Left renal cortex interstitium (tissue), 4 donors: ENCODE results near the gene CAST. TPM values are rescaled to one million over a fixed set of nuclear protein-coding genes. Genes with fewer than 3 reads are reported as not detected.
"Not testable (repeated sequence)": the region's sequence is repeated elsewhere in the genome, so short reads cannot be mapped to it uniquely, and the experiment has no call there.

Experiments
- DNase-seq, 4 donors: peaks; one replicate each; pipeline ENCODE4 v3.0.0-alpha.2; 2013; ENCODE audit warnings: low read depth in 4 of 4, low spot score in 2 of 4, missing footprints in 1 of 4
- polyA plus RNA-seq, 4 donors: library from polyadenylated mRNA; unstranded; fragments of 120-200 nt; gene quantifications; one replicate each; pipeline ENCODE4 v1.2.1, GENCODE V29; 2013; ENCODE audit not compliant: insufficient read length in 4 of 4

The CAST gene
- polyA plus RNA-seq, 4 donors, result 137 to 166 (median 145) TPM

DNA sequence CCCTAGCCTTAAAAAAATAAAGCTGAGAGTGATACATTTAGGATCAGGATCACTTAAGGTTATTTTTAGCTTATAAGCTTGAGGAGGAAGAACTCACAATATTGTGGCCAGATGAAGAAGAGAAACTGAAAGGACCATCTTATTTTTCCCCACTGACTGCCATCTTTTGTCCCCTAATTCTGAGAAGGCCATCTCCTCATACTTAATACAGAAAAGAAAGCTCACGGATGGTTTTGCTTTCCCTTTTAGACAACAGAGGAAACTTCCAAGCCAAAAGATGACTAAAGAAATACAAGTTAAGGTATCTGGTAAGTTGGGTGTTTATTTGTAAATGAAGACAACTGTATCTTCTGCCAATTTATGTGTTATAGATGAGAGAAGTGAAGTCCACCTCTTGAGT, 109.2 kb downstream of the CAST start:
- DNase-seq, result no peak

DNA sequence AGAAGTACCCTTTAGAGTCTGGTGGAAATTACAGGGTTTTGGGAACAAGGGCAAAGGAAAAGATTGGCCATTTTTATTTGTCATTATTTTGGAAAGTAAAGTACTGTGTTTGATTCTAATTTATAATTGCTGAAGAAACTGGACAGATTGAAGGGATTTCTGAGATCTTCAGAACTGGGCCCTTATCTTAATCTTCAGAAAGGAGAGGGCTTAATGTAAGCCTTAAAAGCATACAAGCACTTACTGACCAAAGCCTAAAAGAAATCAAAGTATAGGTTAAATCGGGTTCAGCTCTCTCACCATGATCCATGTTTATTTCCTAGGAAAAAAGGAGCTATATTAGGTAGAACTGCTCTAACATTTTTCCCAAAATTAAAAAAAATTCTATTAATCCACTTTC, 109.9 kb downstream of the CAST start:
- no peak for DNase-seq

DNA sequence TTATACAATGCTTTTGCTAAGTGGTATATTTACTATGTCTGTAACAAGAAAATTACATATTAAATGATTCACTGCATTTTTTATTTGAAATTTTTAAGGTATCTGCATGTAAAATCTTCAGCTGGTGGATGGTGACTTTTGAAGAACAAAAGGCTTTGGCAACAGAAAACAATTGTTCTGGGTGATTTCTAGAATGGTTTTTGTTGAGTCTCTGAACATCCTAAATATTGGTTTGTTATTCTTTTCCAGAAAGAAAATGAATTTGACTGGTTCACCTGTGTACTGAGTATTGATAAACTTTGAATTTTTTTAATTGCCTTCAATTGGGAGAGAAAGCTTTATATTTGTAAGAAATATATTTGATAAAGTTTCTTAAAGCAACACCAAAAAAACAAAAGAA, 110.4 kb downstream of the CAST start:
- no peak for DNase-seq

DNA sequence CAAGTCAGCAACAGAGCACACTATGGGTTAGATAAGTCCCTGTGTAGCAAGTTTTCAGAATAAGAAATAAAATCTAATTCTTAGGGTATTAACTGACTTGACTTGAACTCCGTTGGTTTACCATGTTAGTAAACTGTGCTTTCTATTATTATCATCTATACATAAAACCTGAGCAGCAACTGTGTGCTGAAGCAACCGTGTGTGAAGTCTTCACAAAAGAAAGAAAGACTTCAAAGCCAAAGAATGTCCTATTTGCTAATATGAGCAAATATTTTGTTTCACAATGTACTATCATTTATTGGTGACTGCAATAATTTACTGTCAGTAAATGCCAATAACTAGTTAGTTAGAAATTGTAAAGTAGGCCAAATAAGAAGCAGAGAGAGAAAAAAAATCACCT, 112.9 kb downstream of the CAST start:
- no peak for DNase-seq

DNA sequence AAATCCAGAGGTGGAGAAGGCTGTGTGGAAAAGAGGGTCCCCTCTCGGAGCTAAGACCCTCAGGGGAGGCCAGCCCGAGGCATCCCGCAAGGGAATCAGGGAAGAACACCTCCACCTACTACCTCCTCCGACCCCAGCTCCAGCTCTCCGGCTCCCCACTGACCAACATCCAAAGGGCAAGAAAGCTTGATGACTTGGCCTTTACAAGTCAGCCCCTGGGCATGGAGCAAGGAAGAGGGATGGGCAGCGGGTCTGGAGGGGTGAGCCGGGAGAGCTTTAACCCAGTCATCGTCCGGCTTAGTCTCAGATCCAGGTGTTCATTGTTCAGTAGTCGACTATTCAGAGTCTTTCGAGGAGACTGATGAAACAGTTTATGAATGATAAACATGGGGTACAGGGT, 113.5 kb downstream of the CAST start:
- DNase-seq, result no peak

DNA sequence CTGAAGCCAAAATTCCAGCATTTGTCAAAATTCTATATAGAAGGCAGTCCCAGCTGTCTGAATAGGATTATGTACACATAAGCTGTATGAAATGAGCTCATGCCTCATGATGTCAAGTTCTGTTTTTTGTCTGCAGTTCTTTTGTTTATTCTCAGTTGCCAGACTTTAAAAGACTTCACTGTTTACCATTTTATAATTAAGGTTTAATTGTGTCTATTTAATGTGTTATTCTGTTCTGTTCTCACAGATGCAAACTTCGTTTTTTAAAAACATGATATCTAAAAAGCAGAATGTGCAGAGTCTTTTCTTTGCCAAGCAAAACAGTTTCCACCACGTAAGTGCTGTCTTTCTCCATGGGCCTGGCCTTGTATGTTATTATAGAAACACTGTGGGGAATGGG, 114.4 kb downstream of the CAST start:
- no peak for DNase-seq

DNA sequence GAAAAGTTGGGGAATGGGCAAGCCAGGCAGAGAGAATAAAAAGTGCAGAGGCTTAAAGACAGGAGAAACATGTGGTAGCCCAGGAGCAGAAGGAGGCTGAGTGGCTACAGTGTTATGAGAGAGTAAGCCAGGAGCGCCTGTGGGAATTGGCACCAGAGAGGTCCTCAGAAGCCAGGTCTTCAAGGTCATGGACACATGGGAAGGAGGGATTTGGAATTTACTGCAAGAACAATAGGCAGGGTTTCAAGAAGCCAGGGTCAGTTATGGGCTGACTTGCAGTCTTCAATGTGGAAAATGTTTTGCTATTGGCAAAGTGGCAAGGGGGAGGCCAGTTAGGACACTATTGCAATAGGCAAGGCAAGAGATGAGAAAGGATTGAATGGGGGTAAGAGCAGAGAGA, 116.2 kb downstream of the CAST start:
- no peak for DNase-seq

DNA sequence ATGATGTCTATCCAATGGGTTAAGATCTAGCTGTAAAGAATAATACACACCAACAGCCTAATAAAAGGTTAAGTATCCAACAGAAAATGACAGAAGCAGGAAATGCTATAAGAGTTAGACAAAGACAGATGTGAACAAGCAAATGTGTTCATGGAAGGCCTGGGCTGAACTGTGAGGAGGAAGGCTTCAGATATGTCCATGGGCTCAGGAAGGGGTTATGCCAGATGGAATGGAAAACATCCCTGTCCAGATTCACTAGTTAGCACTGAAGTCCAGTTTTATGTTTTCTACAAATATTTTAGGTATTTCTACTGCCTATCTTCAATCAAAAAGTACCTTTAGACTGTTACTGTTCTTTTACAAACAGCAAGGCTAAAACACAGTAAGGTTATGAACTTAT, 118.5 kb downstream of the CAST start:
- DNase-seq, result no peak

DNA sequence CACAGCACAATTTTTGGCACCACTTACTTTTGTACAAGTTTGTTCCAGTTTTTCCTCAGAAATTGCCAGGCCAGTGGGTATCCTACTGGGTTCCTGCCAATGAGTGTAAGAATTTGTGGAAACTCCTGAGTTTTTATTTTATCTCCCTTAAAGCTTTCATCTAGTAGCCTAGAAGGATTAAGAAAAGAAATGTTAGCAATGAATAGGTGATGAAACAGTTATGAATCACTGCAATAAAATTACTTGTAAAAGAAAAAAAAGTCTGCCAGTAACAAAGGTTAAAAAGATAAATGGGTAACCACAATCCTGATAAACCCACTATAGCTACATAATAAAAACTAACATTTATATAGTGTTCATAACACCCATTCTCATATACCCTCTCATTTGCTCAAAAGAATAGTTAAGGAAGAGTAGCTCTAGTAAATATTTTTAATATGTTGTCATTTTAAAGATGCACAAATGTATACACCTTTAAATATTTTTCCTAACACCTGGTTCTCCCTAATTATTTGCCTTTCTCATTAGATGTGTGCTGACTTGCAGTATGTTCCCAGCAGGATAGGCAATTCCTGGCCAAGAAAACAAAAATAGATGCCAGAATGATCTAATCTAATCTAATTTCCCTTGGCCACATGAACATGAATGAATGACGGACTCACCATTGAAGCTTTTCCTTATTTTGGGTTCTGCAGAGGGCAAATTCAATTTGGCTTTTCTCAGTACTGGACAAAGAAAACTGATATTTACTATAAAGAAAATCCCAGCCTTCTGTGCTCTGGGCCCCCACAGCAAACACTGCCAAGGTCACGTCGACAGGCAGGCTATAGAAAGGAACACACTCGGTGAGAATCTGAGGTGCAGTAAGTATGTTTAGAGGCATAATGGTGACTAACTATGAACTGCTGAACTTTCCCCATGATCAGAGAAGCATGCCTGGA, 119.1 kb downstream of the CAST start:
- no peak for DNase-seq

DNA sequence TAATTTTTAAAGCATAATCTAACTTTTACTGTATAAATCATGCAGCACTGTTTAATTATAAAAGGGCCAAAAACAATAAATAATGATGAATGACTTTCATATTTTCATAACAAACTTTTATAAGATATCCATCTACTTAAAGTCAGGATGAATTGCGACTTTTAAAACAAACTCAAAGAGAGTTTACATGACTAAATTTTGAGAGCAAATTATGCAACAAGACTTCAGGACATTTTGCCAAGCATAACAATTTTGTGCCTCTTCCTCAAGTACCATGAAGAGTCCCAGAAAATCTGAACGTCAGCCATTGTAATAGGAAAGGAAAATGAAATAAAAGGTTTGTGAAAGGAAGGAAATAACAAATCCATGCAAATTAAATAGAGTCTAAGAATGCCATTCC, 121.2 kb downstream of the CAST start:
- DNase-seq, result no peak

DNA sequence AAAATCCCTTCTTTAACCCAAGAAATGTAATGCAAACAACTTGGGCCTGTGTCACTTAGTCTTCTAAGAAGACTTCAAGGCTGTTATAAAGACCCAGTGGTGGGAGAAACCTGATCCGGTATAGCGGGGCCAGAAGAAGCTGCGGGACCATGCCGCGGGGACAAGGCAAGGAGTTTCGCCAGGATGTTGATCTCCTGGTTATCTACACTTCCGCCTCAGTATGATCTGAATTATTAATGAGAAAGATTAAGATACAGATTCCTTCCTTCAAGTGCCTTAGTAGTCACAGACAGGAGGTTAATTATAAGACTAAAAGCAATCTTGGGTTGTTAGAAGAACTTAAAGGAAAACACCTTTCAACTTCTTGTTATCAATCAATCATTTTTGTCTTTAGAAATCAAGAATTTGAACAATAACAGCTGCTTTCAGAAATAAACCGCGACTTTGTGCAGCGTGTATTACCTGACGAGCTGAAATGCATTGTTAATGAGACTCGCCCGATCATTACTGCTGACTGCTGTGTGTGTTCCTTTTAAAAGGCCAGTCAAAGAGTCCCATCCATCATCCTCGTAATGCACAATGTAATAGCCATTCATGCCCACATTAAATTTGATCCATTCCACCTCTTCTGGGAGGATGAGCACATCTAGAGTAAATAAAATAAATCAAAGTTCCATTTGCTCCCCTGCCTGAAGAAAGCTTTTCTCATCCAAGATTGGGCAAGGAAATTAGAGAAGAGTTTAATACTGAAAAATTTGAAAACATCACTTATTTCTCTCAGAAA, 123.3 kb downstream of the CAST start:
- no peak for DNase-seq

DNA sequence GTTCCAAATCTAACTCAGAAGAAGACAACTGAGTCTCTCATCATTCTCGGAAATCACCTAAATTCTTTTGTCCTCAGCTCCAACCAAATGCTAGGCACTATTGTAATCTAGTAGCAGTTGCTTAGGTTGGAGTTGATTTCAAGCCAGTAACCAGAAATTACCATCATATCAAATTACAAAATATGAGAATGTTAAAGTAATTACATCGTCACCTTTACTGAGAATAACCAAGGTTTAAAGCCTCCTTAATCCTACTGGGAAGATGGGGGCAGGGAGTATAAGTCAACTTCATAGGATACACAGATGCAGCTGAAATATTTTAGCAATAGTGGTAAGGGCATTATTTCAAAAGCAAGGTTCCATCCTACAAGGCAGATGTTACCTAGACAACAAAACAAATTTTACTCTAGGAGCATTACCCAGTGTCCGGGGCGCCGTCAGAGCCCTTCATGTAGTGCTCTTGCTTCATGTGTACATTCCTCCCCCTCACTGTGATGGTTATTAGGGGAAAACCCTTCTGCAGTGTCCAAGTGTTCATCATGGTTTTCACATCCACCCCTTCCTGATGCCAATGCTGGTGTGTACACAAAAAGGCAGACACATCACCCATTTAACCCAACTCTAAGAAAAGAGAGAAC, 126.1 kb downstream of the CAST start:
- DNase-seq, result no peak

DNA sequence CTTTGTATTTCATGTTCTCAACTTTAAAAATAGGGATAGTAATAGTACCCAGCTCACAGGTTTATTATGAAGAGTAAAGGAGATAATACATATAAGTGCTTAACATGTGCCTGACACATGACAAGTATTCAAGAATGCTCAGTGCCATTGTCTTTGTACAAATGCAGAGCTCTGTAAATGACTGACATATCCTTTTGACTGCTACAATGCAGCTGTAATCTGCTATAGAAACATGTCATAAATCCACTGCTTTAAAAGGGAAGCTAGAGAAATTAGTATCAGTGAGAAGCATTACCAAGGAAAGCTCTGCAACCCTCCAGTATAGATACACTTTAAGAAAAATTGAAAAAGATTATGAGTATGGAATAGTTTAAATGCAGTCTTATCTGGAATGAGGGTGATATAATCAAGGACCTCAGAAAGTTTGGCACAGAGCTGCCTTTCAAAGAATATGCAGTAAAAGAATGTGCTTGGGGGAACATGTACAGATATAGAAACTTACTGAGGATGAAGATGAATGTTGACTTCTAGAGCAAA, 127.7 kb downstream of the CAST start:
- no peak for DNase-seq

DNA sequence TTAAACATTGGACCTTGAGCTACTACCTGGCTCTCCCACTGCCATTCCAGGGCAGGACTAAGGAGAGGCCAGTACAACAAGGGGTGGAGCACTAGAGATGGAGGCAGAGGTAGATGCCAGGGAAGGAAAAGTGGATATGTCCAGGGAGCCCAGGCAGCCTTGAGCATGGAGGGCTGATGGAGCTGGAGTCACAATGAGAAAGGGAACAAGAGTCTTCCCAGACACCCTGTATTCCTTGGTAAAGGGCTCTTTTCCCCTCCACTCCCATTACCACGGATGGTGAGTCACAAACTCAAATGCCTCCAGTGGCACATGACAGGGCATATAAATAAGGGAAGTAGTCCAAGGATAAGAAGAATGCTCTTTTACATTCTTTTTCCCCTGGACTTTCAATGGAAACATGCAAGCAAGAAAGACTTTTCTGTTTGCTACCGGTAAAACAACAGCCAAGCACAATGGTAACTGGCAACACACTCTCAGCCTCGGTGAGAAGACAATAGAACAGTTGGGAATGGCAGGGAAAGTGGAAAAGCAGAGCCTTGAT, 128.9 kb downstream of the CAST start:
- no peak for DNase-seq

DNA sequence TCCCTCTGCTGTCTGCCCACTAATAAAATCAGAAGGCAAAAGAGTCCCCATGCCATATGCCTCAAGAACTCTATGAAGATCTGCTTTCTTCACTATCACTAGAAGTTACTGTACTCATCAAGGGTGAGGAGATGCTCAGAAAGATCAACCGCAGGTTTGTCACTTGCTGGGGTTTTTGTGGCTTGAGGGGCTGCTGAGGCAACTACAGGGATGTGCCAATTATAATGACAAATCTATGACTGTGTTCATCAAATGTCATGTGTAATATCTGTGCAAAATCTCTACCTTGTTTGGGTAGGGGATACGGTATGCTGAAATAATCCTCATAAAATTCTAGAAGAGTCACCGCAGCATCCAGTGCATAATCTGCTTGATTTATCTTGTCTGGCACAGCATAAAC, 132.6 kb downstream of the CAST start:
- DNase-seq, result no peak

DNA sequence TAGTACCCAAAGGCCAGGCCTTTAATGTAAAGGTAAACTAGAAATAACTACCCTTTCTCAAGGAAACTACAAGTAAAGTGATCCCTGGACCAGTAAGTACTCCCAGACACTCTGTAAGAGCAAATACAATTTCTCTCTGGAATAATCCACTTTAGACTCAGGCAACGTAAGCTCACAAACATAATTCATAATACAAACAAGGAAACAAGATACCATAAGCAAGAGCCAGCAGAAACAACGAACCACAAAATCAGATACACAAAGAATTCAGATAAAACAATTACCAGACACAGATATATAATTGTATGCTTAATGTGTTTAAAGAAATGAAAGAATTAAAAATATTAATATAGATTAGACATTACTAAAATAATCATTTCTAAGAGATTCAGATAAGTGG, 133.4 kb downstream of the CAST start:
- no peak for DNase-seq

DNA sequence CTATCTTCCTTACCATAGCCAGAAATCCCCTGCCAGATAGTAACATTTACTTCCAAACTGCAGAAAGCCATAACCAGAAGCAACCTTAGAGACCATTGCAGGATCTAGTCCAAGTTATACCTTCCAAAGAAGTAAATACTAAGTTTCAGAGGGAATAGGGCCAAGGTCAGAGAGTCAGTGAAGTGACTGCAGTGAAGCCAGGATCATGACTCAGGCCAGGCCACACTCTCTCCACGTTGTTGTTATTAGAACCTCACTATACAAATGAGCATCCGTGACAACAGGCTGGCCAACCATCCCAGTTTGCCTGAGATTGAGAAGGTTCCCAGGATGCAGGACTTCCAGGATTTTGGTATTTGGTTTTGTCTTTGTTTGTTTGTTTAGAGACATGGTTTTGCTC, 134.3 kb downstream of the CAST start:
- no peak for DNase-seq

DNA sequence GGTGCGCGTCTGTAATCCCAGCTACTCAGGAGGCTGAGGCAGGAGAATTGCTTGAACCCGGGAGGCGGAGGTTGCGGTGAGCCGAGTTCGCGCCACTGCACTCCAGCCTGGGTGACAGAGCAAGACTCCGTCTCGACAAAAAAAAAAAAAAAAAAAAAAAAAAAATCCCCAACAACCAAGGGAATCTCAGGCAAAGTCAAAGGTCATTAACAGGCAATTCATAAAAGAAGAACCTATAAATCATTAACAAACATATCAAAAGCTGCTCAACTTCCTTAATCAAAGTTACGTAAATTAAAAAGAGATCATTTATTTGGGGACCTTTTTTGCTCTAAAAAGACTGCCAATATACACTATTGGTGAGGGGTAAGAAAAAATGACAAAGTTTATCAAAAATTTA, 139.5 kb downstream of the CAST start:
- DNase-seq, result not testable (repeated sequence)

DNA sequence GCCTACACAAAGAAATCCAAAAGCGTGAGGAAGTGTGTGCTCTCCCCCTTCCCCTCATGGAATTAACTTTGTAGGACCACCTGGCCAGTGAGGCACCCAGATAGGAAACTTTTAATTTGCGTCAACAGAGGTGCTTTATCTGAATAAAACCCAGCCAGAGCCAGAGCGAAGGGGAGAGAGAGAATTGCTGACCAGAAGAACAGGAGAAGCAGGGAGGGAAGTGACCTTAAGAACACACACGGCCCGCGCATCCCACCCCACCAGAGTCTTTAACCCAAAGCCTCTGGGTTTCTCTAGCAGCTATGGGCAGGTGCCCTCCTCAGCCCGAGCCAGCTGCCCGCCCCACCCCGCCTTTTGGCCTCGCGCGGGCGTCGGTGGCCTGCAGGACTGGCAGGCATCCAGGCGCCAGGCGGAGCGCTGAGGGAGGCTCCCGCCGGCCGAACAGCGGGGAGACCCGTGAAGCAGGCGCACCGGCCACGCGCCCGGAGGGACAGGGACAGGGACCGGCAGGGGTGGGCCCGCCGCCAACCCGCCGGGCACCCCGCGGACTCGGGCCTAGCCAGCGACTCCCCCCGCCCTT, 145.0 kb downstream of the CAST start:
- DNase-seq, result peak; percentile 42 to 63 (median 49)

DNA sequence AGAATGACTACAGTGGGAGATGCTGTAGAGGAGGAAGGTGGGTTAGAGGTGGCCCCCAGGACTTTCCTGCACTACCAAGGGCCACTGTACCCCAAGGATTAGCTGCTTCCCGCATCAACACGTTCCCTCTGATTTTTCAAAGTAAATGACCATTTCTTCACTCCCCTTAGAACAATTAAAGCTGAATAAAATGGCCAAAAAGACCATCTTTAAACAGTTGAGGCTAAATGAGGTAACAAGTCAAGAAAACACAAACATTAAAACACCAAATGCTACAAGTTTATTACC, 146.3 kb downstream of the CAST start:
- no peak for DNase-seq
